ENCODE measurements around the gene ERBB4. TPM values are rescaled to one million over a fixed set of nuclear protein-coding genes. Genes with fewer than 3 reads are reported as not detected.

The ERBB4 gene
- polyA plus RNA-seq, 1 of the 3 experiments (the other 2 are of a cell fraction), result 0.05 TPM

DNA sequence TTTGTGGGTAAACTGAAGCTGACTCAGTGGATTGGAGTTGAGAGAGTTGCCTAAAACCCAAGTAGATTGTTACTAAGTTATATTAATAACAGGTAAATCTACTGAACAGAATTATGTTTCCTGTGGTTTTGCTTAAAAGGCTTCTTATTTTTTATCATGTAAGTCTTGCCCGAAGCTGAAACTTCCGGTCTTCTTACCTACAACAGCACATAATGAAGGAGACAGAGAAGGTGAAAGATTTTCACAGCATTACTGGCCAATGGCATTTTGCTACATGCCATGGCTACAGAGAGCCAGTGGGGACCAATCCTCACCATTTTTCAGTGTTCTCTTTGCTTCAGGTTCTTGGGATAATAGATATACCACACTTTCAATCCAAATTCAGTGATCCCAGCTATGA lies 220.0 kb downstream of the ERBB4 start:
- H2AFZ ChIP-seq (ENCODE audit: low read depth), result no peak overlapping the region
- no peaks in the 10 kb centered on the region; a peak in 2 of 4 replicates for H3K4me1 ChIP-seq (ENCODE audit: control insufficient read depth in 1 of 2, insufficient read depth in 2 of 2, low read depth in 1 of 2, low read length in 1 of 2)
- no peak overlapping the region for H3K4me2 ChIP-seq
- no peaks in the 10 kb centered on the region for H3K9me3 ChIP-seq
- CTCF ChIA-PET, result no interaction called here
- DNase-seq, result no peak
- H4K20me1 ChIP-seq (ENCODE audit: insufficient read depth), result no peaks in the 10 kb centered on the region
- H3K9ac ChIP-seq, result no peak overlapping the region
- H3K27me3 ChIP-seq (ENCODE audit: insufficient read depth), result no peaks in the 10 kb centered on the region
- WGBS (ENCODE audit: low lambda C conversion rate), result 81% methylated on average over 2 of the region's 2 CpGs
- no peaks in the 10 kb centered on the region for H3K36me3 ChIP-seq (replicated peaks in 1 of 2; ENCODE audit: control insufficient read depth in 1 of 2, insufficient read depth in 2 of 2, low read length in 1 of 2)
- POLR2A ChIA-PET, result no interaction called here
- H3K79me2 ChIP-seq (ENCODE audit: insufficient read depth), result no peaks in the 10 kb centered on the region
- H3F3A ChIP-seq (replicated peaks; ENCODE audit: insufficient read depth), result no peaks in the 10 kb centered on the region
- no peak overlapping the region for H3K27ac ChIP-seq (ENCODE audit: low read depth in 2 of 2, low read length in 1 of 2)
- TF ChIP-seq, protein P1, sequence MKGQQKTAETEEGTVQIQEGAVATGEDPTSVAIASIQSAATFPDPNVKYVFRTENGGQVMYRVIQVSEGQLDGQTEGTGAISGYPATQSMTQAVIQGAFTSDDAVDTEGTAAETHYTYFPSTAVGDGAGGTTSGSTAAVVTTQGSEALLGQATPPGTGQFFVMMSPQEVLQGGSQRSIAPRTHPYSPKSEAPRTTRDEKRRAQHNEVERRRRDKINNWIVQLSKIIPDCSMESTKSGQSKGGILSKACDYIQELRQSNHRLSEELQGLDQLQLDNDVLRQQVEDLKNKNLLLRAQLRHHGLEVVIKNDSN (IDR thresholded peaks at IDR 0.05; ENCODE audit: borderline replicate concordance, low read depth), result no peak
- TF ChIP-seq NRF1 (IDR thresholded peaks at IDR 0.05; ENCODE audit: low read depth, low read length) (no peak), ELF1 (IDR thresholded peaks at IDR 0.05) (no peak), FOSL2 (IDR thresholded peaks at IDR 0.05; ENCODE audit: borderline replicate concordance, low read depth) (no peak), GATA2 (CRISPR knock-in tag; IDR thresholded peaks at IDR 0.05) (no peak), FOXM1 (IDR thresholded peaks at IDR 0.05; ENCODE audit: low read depth) (no peak), POLR2AphosphoS5 (IDR thresholded peaks at IDR 0.05; ENCODE audit: low read depth, low read length) (no peak), FOXJ3 (CRISPR knock-in tag; IDR thresholded peaks at IDR 0.05) (no peak), TCF12 (IDR thresholded peaks at IDR 0.05) (no peak), NFIC (IDR thresholded peaks at IDR 0.05; ENCODE audit: borderline replicate concordance) (no peak), GABPA (IDR thresholded peaks at IDR 0.05; ENCODE audit: low read depth) (no peak), EZH2phosphoT487 (IDR thresholded peaks at IDR 0.05; ENCODE audit: borderline replicate concordance, low read depth) (no peak), RCOR1 (IDR thresholded peaks at IDR 0.05; ENCODE audit: low read length) (no peak), TEAD4 (IDR thresholded peaks at IDR 0.05; ENCODE audit: borderline replicate concordance, insufficient read depth) (no peak)
- TF ChIP-seq, protein P2, sequence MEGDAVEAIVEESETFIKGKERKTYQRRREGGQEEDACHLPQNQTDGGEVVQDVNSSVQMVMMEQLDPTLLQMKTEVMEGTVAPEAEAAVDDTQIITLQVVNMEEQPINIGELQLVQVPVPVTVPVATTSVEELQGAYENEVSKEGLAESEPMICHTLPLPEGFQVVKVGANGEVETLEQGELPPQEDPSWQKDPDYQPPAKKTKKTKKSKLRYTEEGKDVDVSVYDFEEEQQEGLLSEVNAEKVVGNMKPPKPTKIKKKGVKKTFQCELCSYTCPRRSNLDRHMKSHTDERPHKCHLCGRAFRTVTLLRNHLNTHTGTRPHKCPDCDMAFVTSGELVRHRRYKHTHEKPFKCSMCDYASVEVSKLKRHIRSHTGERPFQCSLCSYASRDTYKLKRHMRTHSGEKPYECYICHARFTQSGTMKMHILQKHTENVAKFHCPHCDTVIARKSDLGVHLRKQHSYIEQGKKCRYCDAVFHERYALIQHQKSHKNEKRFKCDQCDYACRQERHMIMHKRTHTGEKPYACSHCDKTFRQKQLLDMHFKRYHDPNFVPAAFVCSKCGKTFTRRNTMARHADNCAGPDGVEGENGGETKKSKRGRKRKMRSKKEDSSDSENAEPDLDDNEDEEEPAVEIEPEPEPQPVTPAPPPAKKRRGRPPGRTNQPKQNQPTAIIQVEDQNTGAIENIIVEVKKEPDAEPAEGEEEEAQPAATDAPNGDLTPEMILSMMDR (IDR thresholded peaks at IDR 0.05), result no peak
- TF ChIP-seq, protein P3, sequence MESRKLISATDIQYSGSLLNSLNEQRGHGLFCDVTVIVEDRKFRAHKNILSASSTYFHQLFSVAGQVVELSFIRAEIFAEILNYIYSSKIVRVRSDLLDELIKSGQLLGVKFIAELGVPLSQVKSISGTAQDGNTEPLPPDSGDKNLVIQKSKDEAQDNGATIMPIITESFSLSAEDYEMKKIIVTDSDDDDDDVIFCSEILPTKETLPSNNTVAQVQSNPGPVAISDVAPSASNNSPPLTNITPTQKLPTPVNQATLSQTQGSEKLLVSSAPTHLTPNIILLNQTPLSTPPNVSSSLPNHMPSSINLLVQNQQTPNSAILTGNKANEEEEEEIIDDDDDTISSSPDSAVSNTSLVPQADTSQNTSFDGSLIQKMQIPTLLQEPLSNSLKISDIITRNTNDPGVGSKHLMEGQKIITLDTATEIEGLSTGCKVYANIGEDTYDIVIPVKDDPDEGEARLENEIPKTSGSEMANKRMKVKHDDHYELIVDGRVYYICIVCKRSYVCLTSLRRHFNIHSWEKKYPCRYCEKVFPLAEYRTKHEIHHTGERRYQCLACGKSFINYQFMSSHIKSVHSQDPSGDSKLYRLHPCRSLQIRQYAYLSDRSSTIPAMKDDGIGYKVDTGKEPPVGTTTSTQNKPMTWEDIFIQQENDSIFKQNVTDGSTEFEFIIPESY (IDR thresholded peaks at IDR 0.05; ENCODE audit: borderline replicate concordance, low read depth), result no peak
- TF ChIP-seq, protein P4, sequence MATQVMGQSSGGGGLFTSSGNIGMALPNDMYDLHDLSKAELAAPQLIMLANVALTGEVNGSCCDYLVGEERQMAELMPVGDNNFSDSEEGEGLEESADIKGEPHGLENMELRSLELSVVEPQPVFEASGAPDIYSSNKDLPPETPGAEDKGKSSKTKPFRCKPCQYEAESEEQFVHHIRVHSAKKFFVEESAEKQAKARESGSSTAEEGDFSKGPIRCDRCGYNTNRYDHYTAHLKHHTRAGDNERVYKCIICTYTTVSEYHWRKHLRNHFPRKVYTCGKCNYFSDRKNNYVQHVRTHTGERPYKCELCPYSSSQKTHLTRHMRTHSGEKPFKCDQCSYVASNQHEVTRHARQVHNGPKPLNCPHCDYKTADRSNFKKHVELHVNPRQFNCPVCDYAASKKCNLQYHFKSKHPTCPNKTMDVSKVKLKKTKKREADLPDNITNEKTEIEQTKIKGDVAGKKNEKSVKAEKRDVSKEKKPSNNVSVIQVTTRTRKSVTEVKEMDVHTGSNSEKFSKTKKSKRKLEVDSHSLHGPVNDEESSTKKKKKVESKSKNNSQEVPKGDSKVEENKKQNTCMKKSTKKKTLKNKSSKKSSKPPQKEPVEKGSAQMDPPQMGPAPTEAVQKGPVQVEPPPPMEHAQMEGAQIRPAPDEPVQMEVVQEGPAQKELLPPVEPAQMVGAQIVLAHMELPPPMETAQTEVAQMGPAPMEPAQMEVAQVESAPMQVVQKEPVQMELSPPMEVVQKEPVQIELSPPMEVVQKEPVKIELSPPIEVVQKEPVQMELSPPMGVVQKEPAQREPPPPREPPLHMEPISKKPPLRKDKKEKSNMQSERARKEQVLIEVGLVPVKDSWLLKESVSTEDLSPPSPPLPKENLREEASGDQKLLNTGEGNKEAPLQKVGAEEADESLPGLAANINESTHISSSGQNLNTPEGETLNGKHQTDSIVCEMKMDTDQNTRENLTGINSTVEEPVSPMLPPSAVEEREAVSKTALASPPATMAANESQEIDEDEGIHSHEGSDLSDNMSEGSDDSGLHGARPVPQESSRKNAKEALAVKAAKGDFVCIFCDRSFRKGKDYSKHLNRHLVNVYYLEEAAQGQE (IDR thresholded peaks at IDR 0.05; ENCODE audit: low read depth, low read length), result no peak
- TF ChIP-seq, protein P5, sequence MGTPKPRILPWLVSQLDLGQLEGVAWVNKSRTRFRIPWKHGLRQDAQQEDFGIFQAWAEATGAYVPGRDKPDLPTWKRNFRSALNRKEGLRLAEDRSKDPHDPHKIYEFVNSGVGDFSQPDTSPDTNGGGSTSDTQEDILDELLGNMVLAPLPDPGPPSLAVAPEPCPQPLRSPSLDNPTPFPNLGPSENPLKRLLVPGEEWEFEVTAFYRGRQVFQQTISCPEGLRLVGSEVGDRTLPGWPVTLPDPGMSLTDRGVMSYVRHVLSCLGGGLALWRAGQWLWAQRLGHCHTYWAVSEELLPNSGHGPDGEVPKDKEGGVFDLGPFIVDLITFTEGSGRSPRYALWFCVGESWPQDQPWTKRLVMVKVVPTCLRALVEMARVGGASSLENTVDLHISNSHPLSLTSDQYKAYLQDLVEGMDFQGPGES (IDR thresholded peaks at IDR 0.05; ENCODE audit: low read depth, low read length), result no peak
- no peak overlapping the region for H3K4me3 ChIP-seq (ENCODE audit: low read depth in 2 of 2, low read length in 1 of 2)
- no peaks in the 10 kb centered on the region for H3K9me2 ChIP-seq

Data from SK-N-SH (cell line).